ENCODE measurements around the gene FCER2.

FCER2 gene

GRCh38 chr19:7710616-7711015 is 8.7 kb upstream of the FCER2 start:
- no peak overlapping the region for H3K4me3 ChIP-seq (ENCODE audit: low read depth, low read length)
- no peak for TF ChIP-seq CTCF (IDR thresholded peaks at IDR 0.05; ENCODE audit: low read depth, low read length)
- in situ Hi-C loops (cut with HindIII; ENCODE audit: low sequenced_read_pairs): no loop called here
- DNase-seq (ENCODE audit: low read depth, low spot score): no peak

- no peak overlapping the region for H3K4me3 ChIP-seq (ENCODE audit: low read depth, low read length)
- no peak for TF ChIP-seq CTCF (IDR thresholded peaks at IDR 0.05; ENCODE audit: low read depth, low read length)
- no peak for DNase-seq (ENCODE audit: low read depth, low spot score)
- in situ Hi-C loops (cut with HindIII; ENCODE audit: low sequenced_read_pairs): no loop called here
Measured at GRCh38 chr19:7709932-7710460, 8.1 kb upstream of the FCER2 start.

- in situ Hi-C loops (cut with HindIII; ENCODE audit: low sequenced_read_pairs): no loop called here
- H3K4me3 ChIP-seq (ENCODE audit: low read depth, low read length): no peak overlapping the region
Measured at GRCh38 chr19:7706955-7707456, 5.1 kb upstream of the FCER2 start.

GRCh38 chr19:7706188-7706954 is 4.4 kb upstream of the FCER2 start:
- no peak overlapping the region for H3K4me3 ChIP-seq (ENCODE audit: low read depth, low read length)
- no peak for DNase-seq (ENCODE audit: low read depth, low spot score)
- TF ChIP-seq CTCF (IDR thresholded peaks at IDR 0.05; ENCODE audit: low read depth, low read length): no peak
- in situ Hi-C loops (cut with HindIII; ENCODE audit: low sequenced_read_pairs): no loop called here

More at GRCh38 chr19:7706955-7707456, 5.1 kb upstream of the FCER2 start:
- TF ChIP-seq CTCF (IDR thresholded peaks at IDR 0.05; ENCODE audit: low read depth, low read length): no peak
- DNase-seq (ENCODE audit: low read depth, low spot score): no peak

- no peak for TF ChIP-seq CTCF (IDR thresholded peaks at IDR 0.05; ENCODE audit: low read depth, low read length)
- in situ Hi-C loops (cut with HindIII; ENCODE audit: low sequenced_read_pairs): no loop called here
- H3K4me3 ChIP-seq (ENCODE audit: low read depth, low read length): no peak overlapping the region
- DNase-seq (ENCODE audit: low read depth, low spot score): no peak
Measured at GRCh38 chr19:7705387-7706187, 3.7 kb upstream of the FCER2 start.

- no peak overlapping the region for H3K4me3 ChIP-seq (ENCODE audit: low read depth, low read length)
- no peak for TF ChIP-seq CTCF (IDR thresholded peaks at IDR 0.05; ENCODE audit: low read depth, low read length)
- no peak for DNase-seq (ENCODE audit: low read depth, low spot score)
- in situ Hi-C loops (cut with HindIII; ENCODE audit: low sequenced_read_pairs): no loop called here
Measured at GRCh38 chr19:7704280-7705060, 2.5 kb upstream of the FCER2 start.
